T-cell (primary cell): Measurements from ENCODE around the gene BIVM. TPM values are rescaled to one million over a fixed set of nuclear protein-coding genes. Genes with fewer than 3 reads are reported as not detected.

Experiments used
- ATAC-seq, 4 experiments: fragments of 200-7000 bp in 3 of 4; fragments of 150-1000 bp in 1 of 4; cut with Tn5 transposase; replicated peaks in 1 of 4; 1 replicate in 3 of 4; 2 replicates in 1 of 4; pipeline ENCODE4 v1.10.0; 2021; ENCODE audit warnings: moderate library complexity in 3 of 4, mild to moderate bottlenecking in 2 of 4, moderate number of reproducible peaks in 1 of 4
- CTCF ChIA-PET, 2 donors: fragments of 300-600 bp; sonication (Branson Sonifier 250); formaldehyde crosslinking; loops; one replicate each; lab custom pipeline; 2022; ENCODE audit warnings: antibody characterized with exemption in 2 of 2; lab: Charles Lee
- POLR2A ChIA-PET, 2 donors: fragments of 300-600 bp; sonication (Branson Sonifier 250); formaldehyde crosslinking; loops; one replicate each; lab custom pipeline; 2022; ENCODE audit warnings: antibody characterized with exemption in 2 of 2; lab: Charles Lee
- DNase-seq, 35 experiments: peaks; one replicate each; pipeline versions ENCODE4 v3.0.0 to v3.0.0-alpha.2; 2013 to 2023
- H3K27ac ChIP-seq: one replicate; pipeline ENCODE4 v1.5.1; 2013; ENCODE audit warnings: low read length
- H3K27me3 ChIP-seq, 2 experiments: replicated peaks in 1 of 2; 1 replicate in 1 of 2; 2 replicates in 1 of 2; pipeline versions ENCODE4 v1.6.1 to v1.7.0; 2013; ENCODE audit warnings: low read length in 1 of 2, mixed read lengths in 1 of 2; ENCODE audit not compliant: control insufficient read depth in 2 of 2, insufficient read depth in 2 of 2; ENCODE audit errors: extremely low read depth in 1 of 2
- H3K36me3 ChIP-seq, 2 donors: 1 replicate in 1 of 2; 2 replicates in 1 of 2; pipeline versions ENCODE4 v1.6.1 to v1.7.0; 2013; ENCODE audit warnings: low read length in 1 of 2; ENCODE audit not compliant: control insufficient read depth in 2 of 2, insufficient read depth in 1 of 2; ENCODE audit errors: extremely low read depth in 1 of 2
- H3K4me1 ChIP-seq, 2 experiments: 1 replicate in 1 of 2; 2 replicates in 1 of 2; pipeline versions ENCODE4 v1.6.1 to v1.7.0; 2013; ENCODE audit warnings: low read length in 2 of 2, mixed read lengths in 1 of 2; ENCODE audit not compliant: insufficient read depth in 2 of 2, control insufficient read depth in 1 of 2; ENCODE audit errors: extremely low read depth in 1 of 2
- H3K4me3 ChIP-seq, 2 donors: 1 replicate in 1 of 2; 2 replicates in 1 of 2; pipeline versions ENCODE4 v1.5.1 to v1.7.0; 2013; ENCODE audit warnings: mild to moderate bottlenecking in 2 of 2, low read length in 1 of 2, moderate library complexity in 1 of 2; ENCODE audit not compliant: control insufficient read depth in 1 of 2; ENCODE audit errors: extremely low read depth in 1 of 2
- H3K9me3 ChIP-seq: 2 replicates; pipeline ENCODE4 v1.7.0; 2013
- H3K27ac Mint-ChIP-seq, 2 donors: one replicate each; pipeline ENCODE4 v1.8.0; 2020 to 2021; ENCODE audit warnings: mild to moderate bottlenecking in 2 of 2, mixed read lengths in 2 of 2
- H3K27me3 Mint-ChIP-seq, 2 donors: one replicate each; pipeline ENCODE4 v1.8.0; 2021 to 2022; ENCODE audit warnings: mixed read lengths in 2 of 2
- H3K36me3 Mint-ChIP-seq: one replicate; pipeline ENCODE4 v1.8.0; 2021; ENCODE audit warnings: mixed read lengths
- H3K4me1 Mint-ChIP-seq, 3 donors: one replicate each; pipeline ENCODE4 v1.8.0; 2020 to 2022; ENCODE audit warnings: mixed read lengths in 3 of 3, mild to moderate bottlenecking in 1 of 3
- H3K4me3 Mint-ChIP-seq, 3 donors: one replicate each; pipeline ENCODE4 v1.8.0; 2020 to 2022; ENCODE audit warnings: mild to moderate bottlenecking in 3 of 3, mixed read lengths in 3 of 3, moderate library complexity in 3 of 3
- H3K9me3 Mint-ChIP-seq, 3 donors: one replicate each; pipeline ENCODE4 v1.8.0; 2020 to 2022; ENCODE audit warnings: mixed read lengths in 3 of 3
- WGBS: methylation state at CpG from one replicate; pipeline ENCODE4 v1.1.5; 2013; ENCODE audit warnings: missing lambda C conversion rate; ENCODE audit not compliant: insufficient coverage; 5-methylcytosine and 5-hydroxymethylcytosine counted together
- total RNA-seq, 35 experiments: library from RNA in 6 of 35; stranded (reverse) in 6 of 35; fragments of 120-200 nt in 1 of 35; gene quantifications; one replicate each; pipeline versions ENCODE4 v1.2.1 to v1.2.4 and lab custom pipeline; 2013 to 2026

Gene BIVM
- total RNA-seq, 5 donors from 2014 or later (not counting 1 experiment from before 2014, with no cell fraction given), result 6.2 to 15.6 (median 9.3) TPM

DNA sequence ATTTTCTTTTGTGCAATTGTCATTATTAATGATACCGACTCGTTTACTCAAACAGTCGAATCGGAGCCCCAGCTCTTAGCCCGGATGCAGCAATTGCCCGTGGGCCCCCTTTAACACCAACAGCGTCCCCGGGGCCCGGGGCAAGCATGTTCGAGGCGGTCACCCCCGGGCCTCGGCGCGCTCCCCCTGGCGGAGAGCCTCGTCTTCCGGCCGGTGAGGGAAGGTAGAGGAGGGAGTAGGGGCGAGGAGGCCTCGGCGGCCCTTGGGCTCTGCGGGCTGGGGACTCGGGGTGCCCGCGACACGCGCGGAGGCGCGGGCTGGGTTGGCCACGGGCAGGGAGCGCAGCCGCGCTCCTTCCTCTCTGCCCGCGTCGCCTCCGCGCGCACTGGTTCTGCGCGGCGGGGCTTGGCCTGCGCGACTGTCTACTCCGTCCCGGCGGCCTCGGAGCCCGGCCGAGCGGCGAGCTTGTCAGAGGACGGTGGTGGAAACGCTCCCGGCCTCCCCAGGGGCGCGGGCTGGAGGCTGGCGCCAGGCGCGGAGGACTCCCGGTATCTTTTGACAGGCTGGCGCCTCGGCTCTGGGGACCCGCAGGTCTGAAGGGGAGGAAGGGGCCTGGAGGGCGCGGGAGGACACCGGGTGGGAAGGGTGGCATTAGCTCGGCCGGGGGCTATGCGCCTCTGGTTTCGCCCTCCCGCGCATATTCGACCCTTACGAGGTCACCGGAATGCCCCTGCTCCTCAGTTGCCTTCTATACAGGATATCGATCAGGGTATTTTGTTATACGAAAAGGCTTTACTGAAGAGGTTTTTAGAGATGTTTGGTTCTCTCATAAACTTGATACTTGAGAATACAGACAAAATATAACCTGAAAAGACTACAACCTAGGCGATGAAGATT lies 1.5 kb downstream of the BIVM start:
- H3K27ac Mint-ChIP-seq, result peak overlapping the region; percentile 15 to 64
- peaks cover 0 to 14% of the 10 kb centered on the region in 2 experiments for H3K27me3 ChIP-seq
- H3K36me3 ChIP-seq, result no peaks in the 10 kb centered on the region
- H3K27ac ChIP-seq, result no peak overlapping the region
- POLR2A ChIA-PET, result interaction anchor here in 1 of 2 donors (0.6 kb wide), 1 partner anchor 249 kb away, joined by 6 read pairs; no protein-coding TSS in a partner anchor
- no peaks in the 10 kb centered on the region for H3K9me3 Mint-ChIP-seq
- peaks cover 6 to 9% of the 10 kb centered on the region in 2 donors for H3K27me3 Mint-ChIP-seq
- H3K9me3 ChIP-seq, result no peaks in the 10 kb centered on the region
- H3K36me3 Mint-ChIP-seq, result no peaks in the 10 kb centered on the region
- peak; percentile 49 to 86 (median 72) for DNase-seq
- under 1% methylated on average over 68 of the region's 81 CpGs for WGBS
- peak overlapping the region; percentile 59 to 89 for H3K4me3 ChIP-seq
- ATAC-seq, result peak; percentile 81 to 86 (median 82)
- peaks cover 19 to 24% (median 23%) of the 10 kb centered on the region in 3 donors for H3K4me1 Mint-ChIP-seq
- peaks cover 5 to 21% of the 10 kb centered on the region in 2 experiments for H3K4me1 ChIP-seq
- peak overlapping the region; percentile 83 to 89 (median 88) for H3K4me3 Mint-ChIP-seq
- CTCF ChIA-PET, result interaction anchor here (0.6 to 1.6 kb wide), 7 partner anchors 17 to 153 kb away, joined by 3 to 8 read pairs (median 4); no protein-coding TSS in a partner anchor

- WGBS, result no CpG with 5 or more reads among the region's 3 CpGs
- Mint-ChIP-seq H3K4me3 (no peak overlapping the region), H3K36me3 (peaks cover 5% of the 10 kb centered on the region), H3K27ac (no peak overlapping the region), H3K9me3 (peaks cover 0 to 2% (median 0%) of the 10 kb centered on the region in 3 donors), H3K4me1 (peaks cover 8 to 22% (median 20%) of the 10 kb centered on the region in 3 donors), H3K27me3 (no peaks in the 10 kb centered on the region)
- ATAC-seq (no peak), DNase-seq (no peak)
- ChIA-PET POLR2A (no interaction called here), CTCF (no interaction called here)
- Histone ChIP-seq H3K27me3 (no peaks in the 10 kb centered on the region), H3K4me3 (no peak overlapping the region), H3K4me1 (peaks cover 0 to 1% of the 10 kb centered on the region in 2 experiments), H3K27ac (no peak overlapping the region), H3K36me3 (no peaks in the 10 kb centered on the region), H3K9me3 (no peaks in the 10 kb centered on the region)
These were observed 6.8 kb downstream of the BIVM start for GRCh38 chr13:102805680-102806079.

DNA sequence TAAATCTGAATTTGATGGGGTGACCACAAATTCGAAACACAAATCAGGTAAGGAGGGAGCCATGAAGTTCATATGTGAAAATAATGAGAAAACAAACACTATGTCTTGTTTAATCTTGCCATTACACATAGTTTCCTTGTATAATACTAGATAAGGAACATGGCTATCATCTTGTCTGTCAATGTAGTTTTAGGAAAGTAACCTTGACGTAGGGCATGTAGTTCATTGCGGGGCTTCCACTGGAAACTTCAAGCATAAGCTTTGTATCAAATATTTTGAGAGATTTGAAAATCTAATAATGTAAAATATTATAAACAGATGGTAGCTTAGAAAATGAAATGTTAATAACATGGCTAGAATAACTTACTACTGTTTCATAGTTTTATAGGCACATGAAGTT lies 8.8 kb downstream of the BIVM start:
- POLR2A ChIA-PET, result no interaction called here
- Mint-ChIP-seq H3K4me3 (no peak overlapping the region), H3K4me1 (peaks cover 0 to 14% (median 10%) of the 10 kb centered on the region in 3 donors), H3K36me3 (peaks cover 20% of the 10 kb centered on the region), H3K27me3 (no peaks in the 10 kb centered on the region), H3K27ac (no peak overlapping the region), H3K9me3 (peaks cover 5 to 6% (median 6%) of the 10 kb centered on the region in 3 donors)
- no peaks in the 10 kb centered on the region for H3K4me1 ChIP-seq
- no peaks in the 10 kb centered on the region for H3K36me3 ChIP-seq
- CTCF ChIA-PET, result interaction anchor here in 1 of 2 donors (0.9 kb wide), 1 partner anchor 226 kb away, joined by 5 read pairs; no protein-coding TSS in a partner anchor
- DNase-seq, result no peak
- H3K9me3 ChIP-seq, result no peaks in the 10 kb centered on the region
- H3K4me3 ChIP-seq, result no peak overlapping the region
- ATAC-seq, result no peak
- H3K27ac ChIP-seq, result no peak overlapping the region
- no peaks in the 10 kb centered on the region for H3K27me3 ChIP-seq
- no CpG with 5 or more reads among the region's 3 CpGs for WGBS

DNA sequence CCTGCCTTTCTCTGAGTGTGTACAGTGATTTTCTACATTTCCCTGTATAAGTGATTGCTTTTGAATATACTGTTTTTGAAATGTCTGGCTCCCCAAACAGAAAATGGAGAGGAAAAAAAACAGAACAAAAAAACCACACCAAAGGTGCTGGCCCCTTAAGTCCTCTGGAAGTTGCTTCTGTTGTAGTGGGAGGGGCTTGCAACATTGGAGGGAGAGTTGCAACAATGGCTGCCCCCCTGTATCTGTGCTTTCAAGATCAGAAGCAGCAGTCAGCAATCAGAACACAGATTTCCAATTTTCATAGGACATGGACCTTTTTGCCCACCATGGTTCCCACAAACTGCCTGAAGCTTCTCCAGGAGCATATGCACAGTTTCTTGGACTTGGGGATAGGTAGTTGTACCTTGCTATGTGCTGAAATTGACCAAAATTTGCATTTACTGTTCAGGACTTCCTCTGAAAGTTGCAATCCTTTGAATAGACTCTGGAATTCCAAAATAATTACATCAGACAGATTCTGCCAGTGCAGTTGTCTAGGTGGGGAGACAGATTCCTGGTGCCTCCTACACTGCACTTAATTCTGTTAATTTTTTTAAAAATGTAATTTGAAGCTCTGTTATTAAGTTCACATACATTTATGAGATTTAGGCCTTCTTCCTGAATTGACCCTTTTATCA lies 13.8 kb downstream of the BIVM start:
- Histone ChIP-seq H3K4me3 (no peak overlapping the region), H3K27ac (no peak overlapping the region), H3K36me3 (no peaks in the 10 kb centered on the region), H3K9me3 (no peaks in the 10 kb centered on the region), H3K27me3 (no peaks in the 10 kb centered on the region), H3K4me1 (no peaks in the 10 kb centered on the region)
- H3K27ac Mint-ChIP-seq, result no peak overlapping the region
- H3K36me3 Mint-ChIP-seq, result peaks cover 37% of the 10 kb centered on the region
- peaks cover 4 to 6% (median 5%) of the 10 kb centered on the region in 3 donors for H3K9me3 Mint-ChIP-seq
- no peaks in the 10 kb centered on the region for H3K27me3 Mint-ChIP-seq
- H3K4me1 Mint-ChIP-seq, result peaks cover 7 to 22% (median 16%) of the 10 kb centered on the region in 3 donors
- POLR2A ChIA-PET, result interaction anchor here in 1 of 2 donors (0.6 kb wide), 1 partner anchor 41 kb away, joined by 3 read pairs; no protein-coding TSS in a partner anchor
- no peak overlapping the region for H3K4me3 Mint-ChIP-seq
- CTCF ChIA-PET, result interaction anchor here in 1 of 2 donors (0.8 kb wide), 1 partner anchor 11 kb away, joined by 3 read pairs; no protein-coding TSS in a partner anchor
- DNase-seq, result no peak
- ATAC-seq, result no peak

DNA sequence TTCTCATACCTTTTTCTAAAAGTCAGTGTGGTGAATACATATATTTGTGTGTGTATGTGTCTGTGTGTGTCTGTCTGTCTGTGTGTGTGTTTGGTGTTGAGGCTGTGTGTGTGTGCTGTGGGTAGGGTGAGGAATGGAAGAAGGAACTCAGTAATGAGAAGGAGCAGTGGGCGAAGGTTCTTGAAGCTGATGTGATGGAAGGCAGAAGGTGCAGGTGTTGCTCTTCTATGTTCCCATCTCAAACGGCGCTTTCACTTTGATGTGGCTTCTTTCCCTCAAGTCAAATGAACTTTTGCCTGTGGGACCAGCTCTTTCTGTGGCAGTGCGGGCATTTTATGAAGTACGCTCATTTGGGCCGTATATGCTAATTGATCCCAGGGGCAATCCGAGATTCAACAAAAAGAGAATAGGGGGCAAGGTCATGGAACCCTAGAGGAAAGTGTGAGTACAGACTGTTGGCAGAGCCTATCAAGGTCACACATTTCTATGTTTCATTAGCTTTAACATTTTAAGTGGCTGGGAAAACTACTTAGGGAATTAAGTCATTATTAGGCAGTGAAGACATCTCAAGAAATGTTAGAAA lies 15.2 kb downstream of the BIVM start:
- Mint-ChIP-seq H3K27ac (no peak overlapping the region), H3K4me3 (peak overlapping the region in 1 of 3 donors; percentile 0)
- WGBS, result 68% methylated on average over 7 of the region's 7 CpGs

GRCh38 chr13:102814793-102815192 lies 15.9 kb downstream of the BIVM start:
- H3K36me3 ChIP-seq, result no peaks in the 10 kb centered on the region
- Mint-ChIP-seq H3K4me3 (no peak overlapping the region), H3K27ac (no peak overlapping the region)

More for the DNA sequence above, 15.2 kb downstream of the BIVM start:
- no peaks in the 10 kb centered on the region for H3K4me1 ChIP-seq
- Mint-ChIP-seq H3K4me1 (peaks cover 7 to 18% (median 9%) of the 10 kb centered on the region in 3 donors), H3K36me3 (peaks cover 41% of the 10 kb centered on the region), H3K9me3 (peaks cover 4 to 6% (median 5%) of the 10 kb centered on the region in 3 donors), H3K27me3 (no peaks in the 10 kb centered on the region)
- ATAC-seq (no peak), DNase-seq (no peak)
- ChIA-PET CTCF (interaction anchor here in 1 of 2 donors (0.6 kb wide), 1 partner anchor 136 kb away, joined by 9 read pairs; no protein-coding TSS in a partner anchor), POLR2A (no interaction called here)
- H3K4me3 ChIP-seq, result no peak overlapping the region
- H3K36me3 ChIP-seq, result no peaks in the 10 kb centered on the region
- no peaks in the 10 kb centered on the region for H3K9me3 ChIP-seq
- no peaks in the 10 kb centered on the region for H3K27me3 ChIP-seq
- no peak overlapping the region for H3K27ac ChIP-seq

More at GRCh38 chr13:102814793-102815192, 15.9 kb downstream of the BIVM start:
- H3K4me1 Mint-ChIP-seq, result peaks cover 7 to 18% (median 9%) of the 10 kb centered on the region in 3 donors
- H3K4me1 ChIP-seq, result no peaks in the 10 kb centered on the region
- DNase-seq (no peak), ATAC-seq (no peak)
- H3K27me3 Mint-ChIP-seq, result no peaks in the 10 kb centered on the region
- no peaks in the 10 kb centered on the region for H3K9me3 ChIP-seq
- H3K36me3 Mint-ChIP-seq, result peaks cover 43% of the 10 kb centered on the region
- no peaks in the 10 kb centered on the region for H3K27me3 ChIP-seq
- H3K4me3 ChIP-seq, result no peak overlapping the region
- CTCF ChIA-PET, result no interaction called here
- no peak overlapping the region for H3K27ac ChIP-seq
- peaks cover 4 to 6% (median 5%) of the 10 kb centered on the region in 3 donors for H3K9me3 Mint-ChIP-seq
- no CpG with 5 or more reads among the region's 6 CpGs for WGBS
- POLR2A ChIA-PET, result no interaction called here
